Memory B cell (primary cell): ENCODE results near the gene ABCF2.

Experiments
- ATAC-seq: fragments of 150-1000 bp; cut with Tn5 transposase; 2 replicates; pipeline ENCODE4 v1.10.0; 2021; ENCODE audit warnings: low read depth, mild to moderate bottlenecking, moderate library complexity
- DNase-seq, 2 donors: peaks; one replicate each; pipeline ENCODE4 v3.0.0; 2022; ENCODE audit warnings: low spot score in 2 of 2
- H3K27ac Mint-ChIP-seq: one replicate; pipeline ENCODE4 v1.8.0; 2022; ENCODE audit warnings: mild to moderate bottlenecking, moderate library complexity, mixed read lengths
- H3K27me3 Mint-ChIP-seq: one replicate; pipeline ENCODE4 v1.8.0; 2022; ENCODE audit warnings: mixed read lengths
- H3K36me3 Mint-ChIP-seq: one replicate; pipeline ENCODE4 v1.8.0; 2022; ENCODE audit warnings: mild to moderate bottlenecking, mixed read lengths
- H3K4me1 Mint-ChIP-seq: one replicate; pipeline ENCODE4 v1.8.0; 2022; ENCODE audit warnings: mixed read lengths
- H3K4me3 Mint-ChIP-seq: one replicate; pipeline ENCODE4 v1.8.0; 2022; ENCODE audit warnings: mild to moderate bottlenecking, moderate library complexity, mixed read lengths
- H3K9me3 Mint-ChIP-seq: one replicate; pipeline ENCODE4 v1.8.0; 2022; ENCODE audit warnings: mixed read lengths

ABCF2 gene

GRCh38 chr7:151241755-151242096 lies 14.7 kb upstream of the ABCF2 start:
- peaks cover 18% of the 10 kb centered on the region for H3K4me1 Mint-ChIP-seq
- DNase-seq (no peak), ATAC-seq (no peak)
- peaks cover 5% of the 10 kb centered on the region for H3K36me3 Mint-ChIP-seq
- no peak overlapping the region for H3K27ac Mint-ChIP-seq
- H3K9me3 Mint-ChIP-seq = no peaks in the 10 kb centered on the region
- H3K4me3 Mint-ChIP-seq = no peak overlapping the region
- H3K27me3 Mint-ChIP-seq = peaks cover 9% of the 10 kb centered on the region

- Mint-ChIP-seq H3K27me3 (peaks cover 5% of the 10 kb centered on the region), H3K4me1 (peaks cover 15% of the 10 kb centered on the region), H3K4me3 (no peak overlapping the region), H3K36me3 (peaks cover 9% of the 10 kb centered on the region), H3K27ac (no peak overlapping the region), H3K9me3 (no peaks in the 10 kb centered on the region)
- ATAC-seq = no peak
- no peak for DNase-seq
Observed at GRCh38 chr7:151240942-151241754, 14.1 kb upstream of the ABCF2 start.

- peaks cover 15% of the 10 kb centered on the region for H3K4me1 Mint-ChIP-seq
- ATAC-seq (no peak), DNase-seq (no peak)
- peaks cover 4% of the 10 kb centered on the region for H3K27me3 Mint-ChIP-seq
- no peak overlapping the region for H3K4me3 Mint-ChIP-seq
- peaks cover 9% of the 10 kb centered on the region for H3K36me3 Mint-ChIP-seq
- H3K9me3 Mint-ChIP-seq = no peaks in the 10 kb centered on the region
- no peak overlapping the region for H3K27ac Mint-ChIP-seq
Observed at GRCh38 chr7:151240536-151240935, 13.5 kb upstream of the ABCF2 start.

GRCh38 chr7:151239837-151240459 lies 12.9 kb upstream of the ABCF2 start:
- Mint-ChIP-seq H3K9me3 (no peaks in the 10 kb centered on the region), H3K27ac (no peak overlapping the region), H3K4me3 (no peak overlapping the region), H3K27me3 (peaks cover 4% of the 10 kb centered on the region), H3K4me1 (peaks cover 15% of the 10 kb centered on the region), H3K36me3 (peaks cover 9% of the 10 kb centered on the region)
- no peak for DNase-seq
- no peak for ATAC-seq

- no peaks in the 10 kb centered on the region for H3K9me3 Mint-ChIP-seq
- H3K27me3 Mint-ChIP-seq = peaks cover 4% of the 10 kb centered on the region
- peaks cover 9% of the 10 kb centered on the region for H3K36me3 Mint-ChIP-seq
- H3K27ac Mint-ChIP-seq = no peak overlapping the region
- no peak for ATAC-seq
- peaks cover 18% of the 10 kb centered on the region for H3K4me1 Mint-ChIP-seq
- DNase-seq = no peak
- no peak overlapping the region for H3K4me3 Mint-ChIP-seq
Observed at GRCh38 chr7:151238924-151239836, 12.2 kb upstream of the ABCF2 start.

- H3K27ac Mint-ChIP-seq = no peak overlapping the region
- H3K9me3 Mint-ChIP-seq = no peaks in the 10 kb centered on the region
- H3K4me1 Mint-ChIP-seq = peaks cover 19% of the 10 kb centered on the region
- DNase-seq (no peak), ATAC-seq (no peak)
- peaks cover 1% of the 10 kb centered on the region for H3K27me3 Mint-ChIP-seq
- H3K4me3 Mint-ChIP-seq = no peak overlapping the region
- H3K36me3 Mint-ChIP-seq = peaks cover 9% of the 10 kb centered on the region
Observed at GRCh38 chr7:151238190-151238810, 11.3 kb upstream of the ABCF2 start.

- H3K4me1 Mint-ChIP-seq = peaks cover 20% of the 10 kb centered on the region
- no peaks in the 10 kb centered on the region for H3K27me3 Mint-ChIP-seq
- ATAC-seq (no peak), DNase-seq (no peak)
- H3K4me3 Mint-ChIP-seq = no peak overlapping the region
- H3K27ac Mint-ChIP-seq = no peak overlapping the region
- peaks cover 9% of the 10 kb centered on the region for H3K36me3 Mint-ChIP-seq
- H3K9me3 Mint-ChIP-seq = no peaks in the 10 kb centered on the region
Observed at GRCh38 chr7:151237244-151238189, 10.5 kb upstream of the ABCF2 start.

GRCh38 chr7:151236406-151236805 lies 9.4 kb upstream of the ABCF2 start:
- Mint-ChIP-seq H3K27ac (no peak overlapping the region), H3K27me3 (no peaks in the 10 kb centered on the region), H3K9me3 (no peaks in the 10 kb centered on the region), H3K4me1 (peaks cover 28% of the 10 kb centered on the region), H3K4me3 (no peak overlapping the region), H3K36me3 (peaks cover 9% of the 10 kb centered on the region)
- DNase-seq (no peak), ATAC-seq (no peak)

- H3K4me3 Mint-ChIP-seq = no peak overlapping the region
- H3K27ac Mint-ChIP-seq = no peak overlapping the region
- no peaks in the 10 kb centered on the region for H3K9me3 Mint-ChIP-seq
- DNase-seq = no peak
- no peak for ATAC-seq
- peaks cover 28% of the 10 kb centered on the region for H3K4me1 Mint-ChIP-seq
- peaks cover 9% of the 10 kb centered on the region for H3K36me3 Mint-ChIP-seq
- no peaks in the 10 kb centered on the region for H3K27me3 Mint-ChIP-seq
Observed at GRCh38 chr7:151235091-151235787, 8.2 kb upstream of the ABCF2 start.

- Mint-ChIP-seq H3K27ac (peak overlapping the region; percentile 95), H3K36me3 (peaks cover 7% of the 10 kb centered on the region), H3K4me1 (peaks cover 23% of the 10 kb centered on the region), H3K4me3 (peak overlapping the region; percentile 99), H3K27me3 (no peaks in the 10 kb centered on the region), H3K9me3 (no peaks in the 10 kb centered on the region)
- no peak for DNase-seq
- ATAC-seq = no peak
Observed at GRCh38 chr7:151233804-151234203, 6.8 kb upstream of the ABCF2 start.

- peak overlapping the region; percentile 99 for H3K4me3 Mint-ChIP-seq
- no peaks in the 10 kb centered on the region for H3K27me3 Mint-ChIP-seq
- no peaks in the 10 kb centered on the region for H3K9me3 Mint-ChIP-seq
- no peak for DNase-seq
- peaks cover 7% of the 10 kb centered on the region for H3K36me3 Mint-ChIP-seq
- peak; percentile 20 for ATAC-seq
- peaks cover 24% of the 10 kb centered on the region for H3K4me1 Mint-ChIP-seq
- peak overlapping the region; percentile 95 for H3K27ac Mint-ChIP-seq
Observed at GRCh38 chr7:151232917-151233701, 6.1 kb upstream of the ABCF2 start.
